CD1c-positive myeloid dendritic cell (primary cell): ENCODE data around the gene IL12RB1.
"Not testable (repeated sequence)": the region's sequence is repeated elsewhere in the genome, so short reads cannot be mapped to it uniquely, and the experiment has no call there.

Source experiments
- DNase-seq: peaks from one replicate; pipeline ENCODE4 v3.0.0-alpha.2; 2016; ENCODE audit errors: extremely low spot score

The IL12RB1 gene

GRCh38 chr19:18112989-18113478 is 26.3 kb upstream of the IL12RB1 start:
- DNase-seq: peak; percentile 87

DNA sequence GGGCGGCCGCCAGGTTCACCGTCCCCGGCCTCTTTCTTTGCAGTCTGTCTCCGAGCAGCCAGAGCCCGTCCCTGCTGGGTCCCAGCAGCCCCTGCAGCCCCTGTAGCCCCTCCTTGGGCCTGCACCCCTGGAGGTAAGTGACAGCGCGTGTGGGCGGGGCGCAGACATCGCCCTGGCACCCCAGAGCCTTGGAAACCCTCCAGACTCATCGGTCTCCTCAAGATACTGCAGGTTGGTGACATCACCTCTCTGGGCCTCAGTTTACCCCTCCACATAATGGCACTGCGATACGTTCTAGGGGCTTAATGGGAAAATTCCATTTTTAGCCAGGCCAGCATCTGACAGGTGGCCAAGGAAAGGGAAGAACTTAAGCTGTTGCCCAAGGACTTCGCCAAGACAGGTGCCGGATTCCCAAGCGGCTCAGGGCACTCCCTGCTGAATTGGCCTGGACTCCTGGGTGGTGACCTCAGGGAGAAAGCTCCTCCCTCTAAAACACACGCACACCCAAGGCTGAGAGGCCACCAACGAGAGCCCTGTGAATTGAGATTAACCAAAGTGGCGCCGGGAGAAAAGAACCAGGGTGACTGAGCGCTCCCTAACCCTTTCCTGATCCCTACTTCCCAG is 24.0 kb upstream of the IL12RB1 start:
- DNase-seq: no peak

DNA sequence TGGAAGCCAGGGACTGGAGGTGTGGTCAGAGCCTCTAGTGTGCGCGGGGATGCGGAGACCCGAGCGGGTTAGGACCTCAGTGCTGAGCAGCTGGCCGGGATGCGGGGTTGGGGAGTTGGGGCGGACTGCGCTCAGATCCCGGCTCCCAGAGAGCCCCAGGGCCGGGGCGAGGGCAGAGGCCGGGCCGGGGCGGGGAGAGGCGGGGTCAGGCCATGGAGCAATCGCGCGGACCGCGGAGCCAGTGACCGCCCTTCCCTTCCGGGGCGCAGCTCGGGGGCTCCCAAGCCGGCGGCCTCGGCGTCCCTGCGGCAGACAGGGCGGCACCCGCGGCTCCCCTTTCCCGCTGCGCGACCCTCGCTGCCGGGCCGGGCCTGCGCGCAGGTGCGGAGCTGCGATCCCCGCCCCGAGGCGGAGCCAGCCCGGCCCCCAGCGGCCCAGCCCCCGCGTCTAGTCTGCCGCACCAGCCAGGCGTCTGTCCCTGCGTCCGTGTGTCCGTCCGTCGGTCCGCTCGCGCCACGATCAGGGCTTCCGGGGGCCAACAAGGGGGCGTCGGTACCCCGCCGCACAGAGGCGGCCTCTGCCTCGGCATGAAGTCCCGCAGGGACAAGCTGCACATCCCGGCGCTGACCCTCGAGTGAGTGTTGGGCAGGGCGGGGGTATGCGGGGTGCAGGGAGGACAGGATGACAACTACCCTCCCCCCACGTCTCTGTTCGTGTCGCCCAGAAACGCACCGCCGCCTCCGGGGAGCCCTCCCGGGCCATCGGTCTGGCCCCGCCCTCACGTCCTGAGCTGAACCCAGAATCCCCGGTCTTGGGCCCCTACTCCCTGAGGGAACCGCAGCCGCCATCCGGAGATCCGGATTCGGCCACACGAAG is 23.2 kb upstream of the IL12RB1 start:
- peak; percentile 66 for DNase-seq

DNA sequence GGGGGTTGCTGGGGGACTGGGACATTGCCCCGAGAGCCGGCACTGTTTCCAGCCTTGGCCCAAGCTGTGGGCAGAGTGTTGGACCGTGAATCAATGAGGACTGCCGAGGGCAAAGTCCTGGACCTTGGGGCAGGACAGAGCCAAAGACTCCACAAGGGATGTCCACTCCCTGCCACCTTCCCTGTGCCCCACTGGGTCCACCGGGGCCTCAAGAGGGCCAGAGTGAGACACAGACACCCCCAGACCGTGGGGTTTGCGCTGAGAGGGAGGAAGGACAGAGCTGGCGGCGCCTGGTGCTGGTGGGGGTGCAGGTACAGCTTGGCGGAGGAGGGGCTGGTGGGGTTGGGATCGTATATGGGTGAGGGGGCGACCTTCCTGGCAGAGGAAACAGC is 22.6 kb upstream of the IL12RB1 start:
- DNase-seq: no peak

DNA sequence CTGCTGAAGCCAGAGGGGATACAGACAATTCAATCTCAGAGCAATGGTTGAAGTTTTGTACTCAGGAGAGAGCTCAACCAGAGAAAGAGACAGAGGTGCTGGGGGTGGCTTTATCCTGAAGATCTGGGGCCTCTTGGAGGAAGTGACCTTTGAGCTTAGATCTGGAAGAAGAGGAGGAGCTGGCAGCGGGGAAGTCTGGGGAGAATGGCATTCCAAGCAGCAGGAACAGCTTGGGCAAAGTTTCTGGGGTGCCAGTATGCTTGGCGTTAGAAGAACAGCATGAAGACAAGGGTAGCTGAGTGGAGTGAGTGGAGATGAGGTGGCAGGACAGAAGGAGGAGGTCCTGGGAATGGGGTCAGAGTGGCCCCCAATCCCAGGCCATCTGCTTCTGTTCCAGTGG is 22.2 kb upstream of the IL12RB1 start:
- DNase-seq: no peak

DNA sequence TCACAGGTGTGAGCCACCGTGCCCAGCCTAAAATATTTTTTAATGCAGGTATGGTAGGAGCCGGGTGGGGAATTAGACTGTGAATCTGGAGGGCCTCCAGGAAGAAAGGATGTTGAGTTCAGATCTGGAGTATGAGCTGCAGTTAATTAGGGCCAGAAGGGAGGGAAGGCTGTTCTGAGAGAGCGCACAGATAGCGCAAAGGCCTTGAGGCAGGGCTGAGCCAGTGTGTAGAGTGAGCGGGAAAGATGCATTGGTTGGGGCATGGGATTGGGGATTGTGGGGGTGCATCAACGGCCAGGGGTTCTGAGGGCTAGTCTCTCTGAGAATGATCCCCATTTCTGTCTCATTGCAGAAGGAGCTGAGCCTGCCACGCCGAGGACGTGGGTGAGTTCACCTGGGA is 20.5 kb upstream of the IL12RB1 start:
- no peak for DNase-seq

DNA sequence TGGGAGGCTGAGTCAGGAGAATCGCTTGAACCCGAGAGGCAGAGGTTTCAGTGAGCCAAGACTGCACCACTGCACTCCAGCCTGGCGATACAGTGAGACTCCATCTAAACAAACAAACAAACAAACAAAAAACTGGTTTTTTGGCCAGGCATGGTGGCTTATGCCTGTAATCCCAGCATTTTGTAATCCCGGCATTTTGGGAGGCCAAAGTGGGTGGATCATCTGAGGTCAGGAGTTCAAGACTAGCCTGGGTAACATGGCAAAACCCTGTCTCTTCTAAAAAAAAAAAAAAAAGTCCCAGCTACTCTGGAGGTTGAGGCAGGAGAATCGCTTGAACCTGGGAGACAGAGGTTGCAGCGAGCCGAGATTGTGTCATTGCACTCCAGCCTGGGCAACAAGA is 18.5 kb upstream of the IL12RB1 start:
- DNase-seq: not testable (repeated sequence)

- no peak for DNase-seq
These were observed 18.0 kb upstream of the IL12RB1 start for GRCh38 chr19:18104793-18105131.

DNA sequence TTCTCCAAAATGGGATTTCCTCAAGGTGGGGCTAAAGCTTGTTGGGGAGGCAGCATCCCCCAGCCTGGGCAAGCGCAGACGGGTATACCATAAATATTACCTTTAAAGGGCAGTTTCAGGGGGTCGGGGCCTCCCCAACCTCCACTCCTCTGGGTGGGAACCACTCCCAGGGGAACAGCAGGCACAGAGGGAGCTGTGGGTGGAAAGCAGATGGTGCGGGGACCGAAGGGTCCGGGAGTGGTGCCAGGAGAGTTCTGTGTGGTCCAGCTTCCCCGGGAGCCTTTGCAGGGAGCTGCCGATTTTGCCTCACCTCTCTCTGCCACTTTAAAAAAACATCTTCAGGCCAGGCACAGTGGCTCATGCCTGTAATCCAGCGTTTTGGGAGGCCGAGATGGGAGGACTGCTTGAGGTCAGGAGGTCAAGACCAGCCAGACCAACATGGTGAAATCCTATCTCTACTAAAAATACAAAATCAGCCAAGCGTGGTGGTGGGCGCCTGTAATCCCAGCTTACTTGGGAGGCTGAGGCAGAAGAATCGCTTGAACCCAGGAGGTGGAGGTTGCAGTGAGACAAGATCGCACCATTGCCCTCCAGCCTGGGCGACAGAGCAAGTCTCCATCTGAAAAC is 16.3 kb upstream of the IL12RB1 start:
- no peak for DNase-seq

DNA sequence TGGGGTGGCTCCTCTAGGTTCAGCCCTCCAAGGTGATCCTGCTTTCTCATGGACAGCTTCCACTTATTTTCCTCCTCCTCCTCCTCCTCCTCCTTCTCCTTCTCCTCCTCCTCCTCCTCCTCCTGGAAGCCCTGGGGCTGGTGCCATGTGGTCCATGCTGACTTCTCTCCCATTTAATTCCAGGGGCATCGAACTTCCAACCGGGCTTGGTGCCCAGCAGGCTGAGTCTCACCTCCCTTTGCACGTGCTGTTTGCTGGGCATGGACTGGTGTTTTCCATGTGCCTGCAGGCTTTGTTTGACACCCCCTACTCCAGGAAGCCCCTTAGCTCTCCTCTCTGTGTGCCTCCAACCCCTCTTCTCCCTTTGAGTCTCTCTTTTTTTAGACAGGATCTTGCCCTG is 14.5 kb upstream of the IL12RB1 start:
- DNase-seq: no peak

- no peak for DNase-seq
These were observed 14.0 kb upstream of the IL12RB1 start for GRCh38 chr19:18100710-18101109.

GRCh38 chr19:18099623-18099995 is 12.9 kb upstream of the IL12RB1 start:
- no peak for DNase-seq

DNA sequence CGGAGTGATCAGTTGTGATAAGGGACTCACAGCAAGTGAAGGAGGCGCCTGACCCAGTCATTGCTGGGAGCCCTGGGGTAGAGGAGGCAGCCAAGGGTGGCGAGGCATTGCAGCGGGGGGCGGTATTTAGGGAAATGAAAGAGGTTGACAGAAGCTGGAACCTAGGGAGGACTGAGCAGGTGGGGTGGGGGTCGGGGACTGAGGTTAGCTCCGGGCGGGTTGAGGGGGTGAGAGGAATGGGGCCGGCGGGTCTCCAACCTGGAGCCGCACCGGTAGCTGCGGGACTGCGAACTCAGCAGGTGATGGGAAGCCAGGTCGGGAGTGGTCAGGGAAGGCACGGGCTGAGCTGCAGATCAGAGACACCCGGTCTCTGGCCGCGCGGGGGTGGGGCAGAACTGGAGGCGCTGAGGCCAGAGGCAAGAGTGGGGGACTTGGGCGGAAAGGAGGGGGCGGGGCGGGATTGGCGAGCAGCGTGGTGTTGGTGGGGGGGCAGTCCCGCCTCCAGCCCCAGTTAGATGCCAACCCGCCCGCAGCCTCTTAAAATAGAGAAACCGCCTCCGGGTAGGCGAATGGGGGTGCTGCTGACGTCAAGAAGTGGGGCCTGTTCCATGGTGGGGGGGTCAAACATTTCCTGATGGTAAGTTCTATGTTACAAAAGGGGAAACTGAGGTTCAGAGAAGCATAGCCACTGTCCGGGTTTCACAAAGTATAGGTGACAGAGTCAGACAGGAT is 12.3 kb upstream of the IL12RB1 start:
- DNase-seq: peak; percentile 57

DNA sequence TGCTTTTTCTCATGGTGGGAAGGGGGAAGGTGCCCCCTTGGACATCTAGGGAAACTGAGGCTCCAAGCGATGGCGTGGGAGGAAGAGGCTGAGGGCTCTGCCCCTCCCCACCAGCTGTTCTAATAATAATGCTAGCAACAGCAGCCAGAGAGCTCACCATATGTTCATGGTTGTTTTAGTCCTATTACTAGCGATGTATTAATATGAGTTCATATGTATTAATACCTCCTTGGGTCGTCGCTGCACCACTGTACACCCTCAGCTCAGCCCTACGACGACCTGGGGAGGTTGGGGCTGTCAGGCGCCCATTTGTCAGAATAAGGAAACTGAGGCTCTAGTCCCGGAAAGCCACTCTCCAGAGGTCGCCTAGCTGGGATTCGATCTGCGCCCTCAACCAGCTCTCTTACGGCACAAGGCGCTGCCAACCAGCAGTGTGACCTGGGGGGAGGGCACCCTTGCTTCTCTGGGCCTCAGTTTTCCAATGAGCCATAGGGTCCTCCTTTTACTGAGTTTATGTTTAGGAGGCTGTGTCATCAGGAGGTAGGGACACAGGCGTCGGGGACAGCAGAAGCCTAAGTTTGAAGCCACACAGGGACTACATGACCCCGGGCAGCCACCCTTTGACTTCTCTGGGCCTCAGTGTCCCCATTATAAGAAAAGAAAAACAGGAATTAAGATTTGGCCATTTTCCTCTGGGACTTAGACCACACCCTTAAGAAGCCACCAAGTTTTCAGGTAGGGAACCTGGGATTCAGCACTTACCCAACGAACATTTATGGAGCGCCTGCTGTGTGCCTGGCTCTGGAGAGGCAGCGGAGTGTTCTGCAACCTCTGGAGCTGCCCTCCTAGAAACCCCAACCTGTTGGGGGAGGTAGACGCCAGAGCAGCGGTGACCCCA is 11.5 kb upstream of the IL12RB1 start:
- DNase-seq: no peak

GRCh38 chr19:18097217-18097992 is 10.7 kb upstream of the IL12RB1 start, which contains the start of gene MAST3:
TSS of gene MAST3 (plus strand) at chr19:18097778. CDS start at chr19:18097793, 15 bp downstream.
- peak; percentile 95 for DNase-seq

DNA sequence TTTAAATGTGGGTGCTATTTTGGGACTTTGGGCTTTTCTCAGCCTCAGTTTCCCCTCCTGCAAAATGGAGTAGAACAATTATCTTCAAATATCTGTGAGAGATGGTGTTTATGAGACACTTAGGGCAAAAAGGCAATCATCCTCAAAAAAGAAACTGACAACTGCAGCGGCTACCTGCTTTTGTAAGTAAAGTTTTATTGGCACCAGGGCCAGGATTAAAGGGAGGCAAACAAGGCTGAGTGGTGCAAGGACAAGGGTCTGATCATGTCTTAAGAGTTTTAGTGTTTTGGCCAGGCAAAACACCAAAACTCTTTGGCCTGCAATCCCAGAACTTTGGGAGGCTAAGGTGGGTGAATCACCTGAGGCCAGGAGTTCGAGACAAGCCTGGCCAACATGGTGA is 9.5 kb upstream of the IL12RB1 start:
- no peak for DNase-seq

DNA sequence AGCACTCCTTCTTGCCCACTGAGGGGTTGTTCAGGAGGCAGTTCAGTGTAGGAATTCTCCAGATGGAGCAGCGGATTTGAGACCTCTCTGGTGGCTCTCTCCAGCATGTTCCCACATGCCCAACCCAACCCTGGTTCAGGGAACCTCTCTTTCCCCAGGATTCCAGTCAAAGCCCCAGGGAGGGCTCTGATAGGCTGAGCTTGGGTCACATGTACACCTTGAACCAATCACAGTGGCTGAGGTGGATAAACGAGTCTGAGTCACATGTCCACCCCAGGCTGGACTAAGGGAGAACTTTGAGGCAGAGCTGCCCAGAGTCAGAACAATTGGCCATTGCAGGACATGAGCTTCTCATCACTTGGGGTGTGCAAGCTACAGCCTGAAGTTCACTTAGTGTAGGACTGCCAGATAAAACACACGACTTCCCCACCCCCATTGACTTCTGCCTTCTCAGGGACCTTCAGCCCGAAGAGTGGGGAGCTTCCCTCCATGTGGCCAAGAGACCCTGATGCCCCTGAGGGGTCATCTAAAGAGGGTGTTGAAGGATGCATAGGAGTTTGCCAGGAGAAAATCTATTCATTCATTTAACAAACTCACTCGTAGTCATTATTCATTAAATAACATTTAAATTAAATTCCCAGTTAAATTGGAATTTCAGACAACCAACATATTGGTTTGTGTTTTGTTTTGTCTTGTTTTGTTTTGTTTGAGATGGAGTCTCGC is 6.9 kb upstream of the IL12RB1 start:
- DNase-seq: peak; percentile 43

DNA sequence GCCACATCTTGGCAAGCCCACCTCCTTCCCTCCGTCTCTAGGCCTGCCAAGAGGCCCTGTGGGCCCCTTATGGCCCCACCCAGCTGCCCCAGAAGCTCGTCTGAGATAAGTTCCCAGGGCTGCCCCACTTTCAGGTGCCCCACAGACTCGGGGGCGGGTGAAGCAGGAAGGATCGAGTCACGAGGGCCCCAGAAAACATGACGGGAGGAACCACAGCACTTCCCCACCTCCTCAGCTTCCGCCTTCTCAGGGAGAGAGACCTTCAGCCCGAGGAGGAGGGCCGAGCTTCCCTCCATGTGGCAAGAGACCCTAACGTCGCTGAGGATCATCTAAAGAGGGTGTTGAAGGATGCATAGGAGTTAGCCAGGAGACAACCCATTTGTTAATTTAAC is 4.5 kb upstream of the IL12RB1 start:
- peak; percentile 83 for DNase-seq

DNA sequence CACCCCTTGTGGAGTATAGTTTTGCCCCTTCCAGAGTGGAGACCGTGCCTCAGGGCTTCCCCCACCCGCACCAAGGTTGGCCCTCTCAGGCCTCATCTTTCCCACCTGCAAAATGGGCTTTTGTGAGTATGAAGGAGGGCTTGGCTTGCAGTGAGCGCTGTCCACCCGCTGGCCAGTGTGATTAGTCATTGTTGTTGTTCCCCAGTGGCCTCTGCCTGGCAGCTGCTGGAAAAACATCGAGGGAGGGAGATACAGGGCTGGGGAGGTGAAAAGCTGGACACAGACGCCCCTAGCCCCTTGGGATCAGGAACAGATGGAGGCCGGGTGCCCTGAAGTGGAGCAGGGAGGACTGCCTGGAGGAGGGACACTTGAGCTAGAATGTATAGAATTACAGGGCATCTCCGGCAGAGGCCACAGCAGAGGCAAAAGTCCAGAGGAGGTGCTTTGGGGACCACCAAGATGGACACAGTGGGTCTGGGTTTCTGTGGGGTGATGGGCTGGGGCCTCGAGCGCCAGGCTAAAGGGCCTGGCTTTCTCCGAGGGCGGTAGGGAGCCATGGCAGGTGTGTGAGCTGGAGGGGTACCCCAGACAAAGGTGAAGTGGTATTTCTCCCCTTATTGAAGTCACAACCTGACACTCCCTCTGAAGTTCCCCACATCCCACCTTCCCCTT is 3.9 kb upstream of the IL12RB1 start:
- no peak for DNase-seq
